IMR-90 (cell line): Measurements from ENCODE around the gene FAM120A. TPM values are rescaled to one million over a fixed set of nuclear protein-coding genes. Genes with fewer than 3 reads are reported as not detected.

ENCODE experiments used
- ATAC-seq: fragments of 200-7000 bp; cut with Tn5 transposase; 2 replicates; pipeline ENCODE4 v1.9.1; 2020; ENCODE audit warnings: low read depth, mild to moderate bottlenecking, moderate library complexity
- BruUV-seq: library from RNA; stranded (reverse); fragments of 400-500 nt; replicated peaks from 2 replicates; lab custom pipeline; 2021; lab: Mats Ljungman, UMichigan
- CTCF ChIA-PET: fragments of 300-600 bp; formaldehyde crosslinking; extraction: SDS; loops from one replicate; lab custom pipeline; 2021; ENCODE audit warnings: antibody characterized with exemption; lab: Yijun Ruan, JAX
- POLR2A ChIA-PET: fragments of 300-600 bp; sonication (Branson Sonifier 250); formaldehyde crosslinking; loops from one replicate; lab custom pipeline; 2022; ENCODE audit warnings: antibody characterized with exemption; ENCODE audit not compliant: unreplicated experiment; lab: Charles Lee
- DNase-seq: peaks from one replicate; pipeline ENCODE4 v3.0.0; 2013
- H2AFZ ChIP-seq: replicated peaks from 2 replicates; pipeline ENCODE3; 2013; ENCODE audit warnings: low read length, mild to moderate bottlenecking; ENCODE audit not compliant: poor library complexity
- H2AK5ac ChIP-seq: 2 replicates; pipeline ENCODE4 v1.6.1; 2013; ENCODE audit warnings: low read depth, low read length, inconsistent platforms
- H2AK9ac ChIP-seq: replicated peaks from 2 replicates; pipeline ENCODE3; 2013; ENCODE audit warnings: mild to moderate bottlenecking, low read depth, low read length, moderate library complexity; ENCODE audit not compliant: poor library complexity
- H2BK120ac ChIP-seq: 2 replicates; pipeline ENCODE4 v1.6.1; 2013; ENCODE audit warnings: low read depth, low read length, inconsistent platforms
- H2BK15ac ChIP-seq: 3 replicates; pipeline ENCODE4 v1.6.1; 2013; ENCODE audit warnings: low read depth, low read length, inconsistent platforms
- H2BK20ac ChIP-seq: 2 replicates; pipeline ENCODE4 v1.6.1; 2013; ENCODE audit warnings: low read depth, mild to moderate bottlenecking, inconsistent platforms, low read length, moderate library complexity
- H2BK5ac ChIP-seq: 2 replicates; pipeline ENCODE4 v1.6.1; 2013; ENCODE audit warnings: mild to moderate bottlenecking, low read depth, low read length, inconsistent platforms; ENCODE audit not compliant: poor library complexity, severe bottlenecking
- H3K14ac ChIP-seq: replicated peaks from 2 replicates; pipeline ENCODE4 v1.6.1; 2013; ENCODE audit warnings: low read depth, low read length, inconsistent platforms
- H3K18ac ChIP-seq: 2 replicates; pipeline ENCODE4 v1.6.1; 2013; ENCODE audit warnings: low read depth, low read length, control low read depth
- H3K23ac ChIP-seq: 2 replicates; pipeline ENCODE4 v1.6.1; 2013; ENCODE audit warnings: low read depth, low read length, inconsistent platforms
- H3K27ac ChIP-seq: 2 replicates; pipeline ENCODE4 v1.5.1; 2013; ENCODE audit warnings: mild to moderate bottlenecking, control low read depth, low read length; ENCODE audit not compliant: insufficient read depth
- H3K27me3 ChIP-seq: 2 replicates; pipeline ENCODE4 v1.6.1; 2013; ENCODE audit warnings: low read length; ENCODE audit not compliant: control insufficient read depth, insufficient read depth
- H3K36me3 ChIP-seq: 2 replicates; pipeline ENCODE4 v1.6.1; 2013; ENCODE audit warnings: low read length, mixed read lengths; ENCODE audit not compliant: control insufficient read depth, insufficient read depth
- H3K4ac ChIP-seq: 2 replicates; pipeline ENCODE4 v1.6.1; 2013; ENCODE audit warnings: low read depth, low read length, inconsistent platforms
- H3K4me1 ChIP-seq: 2 replicates; pipeline ENCODE4 v1.6.1; 2013; ENCODE audit warnings: low read length, mixed read lengths; ENCODE audit not compliant: control insufficient read depth, insufficient read depth
- H3K4me2 ChIP-seq: 2 replicates; pipeline ENCODE4 v1.6.1; 2013; ENCODE audit warnings: low read depth, mild to moderate bottlenecking, control low read depth, low read length, moderate library complexity
- H3K4me3 ChIP-seq: 2 replicates; pipeline ENCODE4 v1.5.1; 2013; ENCODE audit warnings: low read depth, mild to moderate bottlenecking, control low read depth, low read length, moderate library complexity; ENCODE audit not compliant: insufficient read depth
- H3K56ac ChIP-seq: 2 replicates; pipeline ENCODE4 v1.6.1; 2013; ENCODE audit warnings: low read length, inconsistent platforms; ENCODE audit not compliant: insufficient read depth; ENCODE audit errors: extremely low read depth
- H3K79me1 ChIP-seq, 2 experiments: 2 replicates each; pipeline ENCODE4 v1.6.1; 2013; ENCODE audit warnings: low read length in 2 of 2, inconsistent platforms in 1 of 2, low read depth in 1 of 2
- H3K9ac ChIP-seq: 2 replicates; pipeline ENCODE4 v1.6.1; 2013; ENCODE audit warnings: low read depth, low read length, control low read depth
- H3K9me1 ChIP-seq: 2 replicates; pipeline ENCODE4 v1.6.1; 2013; ENCODE audit warnings: low read length, inconsistent platforms; ENCODE audit not compliant: insufficient read depth
- H3K9me3 ChIP-seq: 2 replicates; pipeline ENCODE4 v1.6.1; 2013; ENCODE audit warnings: low read length; ENCODE audit not compliant: control insufficient read depth, insufficient read depth
- H4K20me1 ChIP-seq: 2 replicates; pipeline ENCODE4 v1.6.1; 2013; ENCODE audit warnings: low read length, inconsistent platforms; ENCODE audit not compliant: insufficient read depth
- H4K5ac ChIP-seq: 2 replicates; pipeline ENCODE4 v1.6.1; 2013; ENCODE audit warnings: mild to moderate bottlenecking, low read depth, low read length, control low read depth
- H4K8ac ChIP-seq, 2 experiments: 2 replicates each; pipeline ENCODE4 v1.6.1; 2013; ENCODE audit warnings: low read depth in 2 of 2, low read length in 2 of 2, control low read depth in 1 of 2, inconsistent platforms in 1 of 2
- H4K91ac ChIP-seq: 2 replicates; pipeline ENCODE4 v1.6.1; 2013; ENCODE audit warnings: low read depth, low read length, inconsistent platforms; ENCODE audit not compliant: insufficient read depth
- BHLHE40 ChIP-seq: fragments of 150-350 bp; IDR thresholded peaks from 2 replicates; pipeline ENCODE4 v1.6.1; 2016; ENCODE audit warnings: mild to moderate bottlenecking, low read depth, low read length
- CEBPB ChIP-seq: IDR thresholded peaks from 2 replicates; pipeline ENCODE4 v1.6.1; 2012; ENCODE audit warnings: low read depth, low read length, improper control_type of control experiment
- CHD1 ChIP-seq: IDR thresholded peaks from 2 replicates; pipeline ENCODE4 v1.6.1; 2012; ENCODE audit warnings: low read depth, low read length, improper control_type of control experiment
- CTCF ChIP-seq: conservative IDR thresholded peaks from 2 replicates; pipeline ENCODE4 v1.5.1; 2012; ENCODE audit warnings: mild to moderate bottlenecking, low read depth, low read length, improper control_type of control experiment
- ELK1 ChIP-seq: fragments of 150-350 bp; IDR thresholded peaks from 2 replicates; pipeline ENCODE4 v1.6.1; 2016; ENCODE audit warnings: low read depth, mild to moderate bottlenecking, low read length, moderate library complexity, borderline replicate concordance
- FOS ChIP-seq: fragments of 150-350 bp; IDR thresholded peaks from 2 replicates; pipeline ENCODE4 v1.6.1; 2016; ENCODE audit warnings: low read depth, low read length
- MAFK ChIP-seq: IDR thresholded peaks from 2 replicates; pipeline ENCODE4 v1.6.1; 2012; ENCODE audit warnings: low read depth, low read length, improper control_type of control experiment
- MAZ ChIP-seq: IDR thresholded peaks from 2 replicates; pipeline ENCODE4 v1.6.1; 2012; ENCODE audit warnings: low read depth, mild to moderate bottlenecking, low read length, improper control_type of control experiment, moderate library complexity, borderline replicate concordance
- MXI1 ChIP-seq: IDR thresholded peaks from 2 replicates; pipeline ENCODE4 v1.6.1; 2012; ENCODE audit warnings: low read depth, mild to moderate bottlenecking, low read length, moderate library complexity, borderline replicate concordance
- NFE2L2 ChIP-seq: fragments of 150-350 bp; IDR thresholded peaks from 2 replicates; pipeline ENCODE4 v1.6.1; 2016; ENCODE audit warnings: low read depth, mild to moderate bottlenecking, low read length
- POLR2A ChIP-seq: IDR thresholded peaks from 2 replicates; pipeline ENCODE4 v1.6.1; 2012; ENCODE audit warnings: mild to moderate bottlenecking, low read depth, low read length
- RAD21 ChIP-seq: IDR thresholded peaks from 2 replicates; pipeline ENCODE4 v1.6.1; 2012; ENCODE audit warnings: low read length, improper control_type of control experiment
- RCOR1 ChIP-seq: IDR thresholded peaks from 2 replicates; pipeline ENCODE4 v1.6.1; 2012; ENCODE audit warnings: mild to moderate bottlenecking, low read length, improper control_type of control experiment; ENCODE audit not compliant: insufficient replicate concordance
- RFX5 ChIP-seq: IDR thresholded peaks from 2 replicates; pipeline ENCODE4 v1.8.0; 2012; ENCODE audit warnings: low read depth, mild to moderate bottlenecking, low read length, moderate library complexity
- SMC3 ChIP-seq: fragments of 150-350 bp; IDR thresholded peaks from 2 replicates; pipeline ENCODE4 v1.6.1; 2016; ENCODE audit warnings: low read depth, mild to moderate bottlenecking, antibody characterized with exemption, low read length, moderate library complexity
- USF2 ChIP-seq: fragments of 150-350 bp; IDR thresholded peaks from 2 replicates; pipeline ENCODE4 v1.6.1; 2017; ENCODE audit warnings: mild to moderate bottlenecking, antibody characterized with exemption, low read length, low read depth
- WGBS, 2 experiments: methylation state at CpG; one replicate each; pipeline versions ENCODE4 v1.1.5 to v1.1.7; 2013; ENCODE audit warnings: missing lambda C conversion rate in 2 of 2; ENCODE audit not compliant: insufficient read length in 1 of 2; ENCODE audit errors: extremely low coverage in 2 of 2; 5-methylcytosine and 5-hydroxymethylcytosine counted together
- dilution Hi-C: fragments of 300-500 bp; cut with HindIII; formaldehyde crosslinking; loops from one replicate; pipeline ENCODE4 v1.14.3; 2018; ENCODE audit warnings: low sequenced_read_pairs; ENCODE audit not compliant: unreplicated experiment
- in situ Hi-C: fragments of 300-500 bp; cut with MboI; formaldehyde crosslinking; loops from 3 replicates; pipeline ENCODE4 v1.14.3; 2019; ENCODE audit warnings: low sequenced_read_pairs, inconsistent platforms, mixed read lengths
- intact Hi-C: fragments of 100-400 bp; cut with micrococcal nuclease; formaldehyde crosslinking; loops from 2 replicates; pipeline ENCODE4 v1.10.0; 2022
- polyA plus RNA-seq, 3 experiments: library from polyadenylated mRNA; depleted of rRNA; stranded (reverse); fragments of >200 nt; gene quantifications; 2 replicates each; pipeline ENCODE4 v1.2.3, GENCODE V29; 2012; ENCODE audit warnings: low replicate concordance in 1 of 3
- total RNA-seq: library from RNA; depleted of rRNA; stranded (reverse); fragments of >200 nt; gene quantifications from 2 replicates; pipeline ENCODE4 v1.2.3, GENCODE V29; 2012

The FAM120A gene
- total and polyA plus RNA-seq, 2 of the 4 experiments (the other 2 are of a cell fraction), result 61.6 to 75.1 TPM

GRCh38 chr9:93493949-93494348 is 42.5 kb downstream of the FAM120A start:
- no peak overlapping the region for H2BK5ac ChIP-seq
- H3K4me3 ChIP-seq, result no peak overlapping the region
- no peaks in the 10 kb centered on the region; the same call in 1 of the 2 replicates for H3K4me1 ChIP-seq
- peaks cover 33% of the 10 kb centered on the region for H3K36me3 ChIP-seq
- no peak overlapping the region for H3K4ac ChIP-seq
- DNase-seq, result no peak
- in situ Hi-C loops (no loop called here), dilution Hi-C loops (no loop called here), intact Hi-C loops (no loop called here)
- no peak overlapping the region for H3K56ac ChIP-seq
- no peaks in the 10 kb centered on the region for H3K9me3 ChIP-seq
- BruUV-seq, result no TSS peak
- no peak overlapping the region for H4K5ac ChIP-seq
- H2BK120ac ChIP-seq, result no peak overlapping the region
- no peak overlapping the region for H2AFZ ChIP-seq
- no peak overlapping the region for H3K23ac ChIP-seq
- H2BK20ac ChIP-seq, result no peak overlapping the region
- H3K27ac ChIP-seq, result no peak overlapping the region
- no peak overlapping the region for H3K4me2 ChIP-seq
- ChIA-PET POLR2A (no interaction called here), CTCF (no interaction called here)
- no peak overlapping the region for H4K91ac ChIP-seq
- no peaks in the 10 kb centered on the region for H3K27me3 ChIP-seq
- no peak overlapping the region for H3K18ac ChIP-seq
- no peak overlapping the region for H2AK5ac ChIP-seq
- peaks cover 13% of the 10 kb centered on the region for H4K20me1 ChIP-seq
- no peak for ATAC-seq
- H3K79me1 ChIP-seq, result peaks cover 50 to 81% of the 10 kb centered on the region in 2 experiments
- WGBS, 2 experiments, result 93% methylated on average over 8 of the region's 12 CpGs; no CpG with 5 or more reads in 1 of the 2 experiments
- no peak overlapping the region for H3K14ac ChIP-seq
- H3K9me1 ChIP-seq, result peaks cover 3% of the 10 kb centered on the region; the same call in 1 of the 2 replicates
- no peak overlapping the region for H2BK15ac ChIP-seq
- no peak for TF ChIP-seq FOS
- no peak for TF ChIP-seq RCOR1
- no peak for TF ChIP-seq BHLHE40
- TF ChIP-seq MAZ, result no peak
- TF ChIP-seq MAFK, result no peak
- TF ChIP-seq POLR2A, result no peak
- TF ChIP-seq SMC3, result no peak
- no peak for TF ChIP-seq RAD21
- no peak for TF ChIP-seq RFX5
- TF ChIP-seq CTCF, result no peak
- TF ChIP-seq CHD1, result no peak
- TF ChIP-seq MXI1, result no peak
- TF ChIP-seq CEBPB, result no peak
- no peak for TF ChIP-seq ELK1
- no peak for TF ChIP-seq NFE2L2
- no peak for TF ChIP-seq USF2
- no peak overlapping the region for H4K8ac ChIP-seq
- no peak overlapping the region for H3K9ac ChIP-seq
- no peak overlapping the region for H2AK9ac ChIP-seq
